Right renal cortex interstitium (tissue), 3 donors: ENCODE measurements around the gene ZNF512B. TPM values are rescaled to one million over a fixed set of nuclear protein-coding genes. Genes with fewer than 3 reads are reported as not detected.
"Not testable (repeated sequence)": the region's sequence is repeated elsewhere in the genome, so short reads cannot be mapped to it uniquely, and the experiment has no call there.

Experiments used
- DNase-seq, 3 donors: peaks; one replicate each; pipeline ENCODE4 v3.0.0-alpha.2; 2013; ENCODE audit warnings: low read depth in 3 of 3, low spot score in 2 of 3
- polyA plus RNA-seq, 3 donors: library from polyadenylated mRNA; unstranded; fragments of 120-200 nt; gene quantifications; one replicate each; pipeline ENCODE4 v1.2.1, GENCODE V29; 2013; ENCODE audit not compliant: insufficient read length in 3 of 3

Gene ZNF512B
- polyA plus RNA-seq, 3 donors = 20.9 to 23.3 (median 21.8) TPM

DNA sequence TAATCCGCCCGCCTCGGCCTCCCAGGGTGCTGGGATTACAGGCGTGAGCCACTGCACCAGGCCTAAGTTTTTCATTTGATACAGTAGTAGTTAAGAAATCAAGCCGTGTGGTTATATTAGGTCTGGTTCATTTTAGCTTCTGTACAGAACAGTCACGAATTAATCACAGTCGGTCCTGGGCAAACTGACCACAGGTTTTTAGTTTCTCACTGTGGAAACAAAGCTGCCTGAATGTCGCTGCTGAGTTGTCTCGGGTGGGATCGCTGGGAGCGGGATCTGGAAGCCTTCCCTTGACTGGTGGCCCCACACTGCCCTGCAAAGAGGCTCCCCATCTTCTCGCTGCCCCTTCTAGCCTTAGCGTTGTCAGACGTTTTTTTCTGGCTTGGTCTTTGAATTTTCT lies 32.1 kb downstream of the ZNF512B start:
- DNase-seq = no peak

DNA sequence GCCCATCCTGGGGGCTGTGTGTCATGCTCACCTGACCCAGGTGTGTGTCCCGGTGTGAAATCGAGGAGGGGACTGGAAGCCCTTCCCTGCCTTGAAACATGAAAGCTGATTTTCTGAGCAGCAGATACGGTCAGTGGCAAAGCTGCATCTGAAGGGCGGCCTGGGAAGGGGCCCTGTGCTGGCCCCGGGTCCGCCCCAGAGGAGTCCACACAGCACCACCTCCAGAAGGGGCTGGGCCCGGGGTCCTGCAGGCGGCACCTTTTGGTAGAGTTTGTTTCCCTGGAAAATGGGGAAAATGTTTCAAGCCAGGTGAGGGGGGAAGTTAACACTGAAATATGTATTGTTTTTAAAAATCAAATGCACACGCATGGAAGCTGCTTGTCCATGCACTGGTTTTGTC lies 34.3 kb downstream of the ZNF512B start:
- no peak for DNase-seq

DNA sequence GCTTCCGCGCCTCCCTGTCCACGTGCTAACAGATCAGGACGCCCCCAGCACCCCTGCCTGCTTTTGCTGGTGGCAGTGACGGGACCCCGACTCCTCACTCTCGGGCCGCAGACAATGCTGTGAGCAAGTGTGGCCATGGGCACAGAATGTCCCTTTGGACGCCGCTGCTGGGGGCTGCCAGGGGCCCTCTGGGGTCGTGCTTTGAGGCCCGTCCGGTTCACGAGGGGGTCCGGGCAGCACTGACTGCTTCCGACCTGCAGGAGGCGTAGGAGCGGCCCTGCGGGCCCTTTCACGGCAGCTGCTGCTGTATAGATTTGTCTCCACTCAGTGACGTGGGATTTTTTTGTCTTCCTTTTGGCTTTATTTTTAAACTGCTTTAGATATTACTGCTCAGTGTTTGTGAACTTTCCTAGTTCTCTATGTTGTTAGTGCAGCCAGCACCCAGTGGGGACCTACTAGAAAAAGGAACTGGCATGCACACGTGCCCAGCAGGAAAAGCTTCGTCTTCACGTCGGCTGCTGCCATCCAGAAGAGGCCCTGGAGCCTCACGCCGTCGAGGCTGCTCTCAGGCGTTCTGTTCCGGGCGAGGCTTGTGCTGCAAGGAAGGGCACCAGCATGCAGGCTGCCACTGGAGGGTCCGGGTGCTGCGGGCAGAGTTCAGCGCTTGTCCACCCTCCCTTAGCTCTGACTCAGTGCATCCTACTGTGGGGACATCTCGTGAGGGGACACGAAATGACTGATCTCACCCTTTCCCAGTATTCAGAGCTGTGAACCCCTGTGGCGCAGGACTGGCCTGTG lies 35.3 kb downstream of the ZNF512B start:
- DNase-seq = no peak

DNA sequence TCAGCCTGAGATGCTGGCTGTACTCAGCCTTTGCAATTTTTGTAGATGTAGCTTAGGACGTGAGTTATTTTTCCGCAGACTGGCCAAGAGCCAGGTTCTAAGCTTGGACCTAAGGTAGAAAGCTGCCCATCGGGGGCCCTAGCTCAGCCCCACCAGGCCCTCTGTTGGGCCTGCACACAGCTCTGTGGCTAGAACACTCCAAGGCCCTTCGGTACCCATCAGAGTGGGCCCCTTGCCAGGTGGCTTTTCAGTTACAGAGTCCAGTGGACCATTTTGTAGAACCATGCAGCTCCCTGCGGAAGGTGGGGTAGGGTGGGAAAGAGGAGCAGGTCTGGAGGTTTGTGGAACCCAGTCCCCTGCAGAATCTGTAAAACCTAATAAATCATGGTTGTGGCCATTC lies 36.1 kb downstream of the ZNF512B start:
- no peak for DNase-seq

DNA sequence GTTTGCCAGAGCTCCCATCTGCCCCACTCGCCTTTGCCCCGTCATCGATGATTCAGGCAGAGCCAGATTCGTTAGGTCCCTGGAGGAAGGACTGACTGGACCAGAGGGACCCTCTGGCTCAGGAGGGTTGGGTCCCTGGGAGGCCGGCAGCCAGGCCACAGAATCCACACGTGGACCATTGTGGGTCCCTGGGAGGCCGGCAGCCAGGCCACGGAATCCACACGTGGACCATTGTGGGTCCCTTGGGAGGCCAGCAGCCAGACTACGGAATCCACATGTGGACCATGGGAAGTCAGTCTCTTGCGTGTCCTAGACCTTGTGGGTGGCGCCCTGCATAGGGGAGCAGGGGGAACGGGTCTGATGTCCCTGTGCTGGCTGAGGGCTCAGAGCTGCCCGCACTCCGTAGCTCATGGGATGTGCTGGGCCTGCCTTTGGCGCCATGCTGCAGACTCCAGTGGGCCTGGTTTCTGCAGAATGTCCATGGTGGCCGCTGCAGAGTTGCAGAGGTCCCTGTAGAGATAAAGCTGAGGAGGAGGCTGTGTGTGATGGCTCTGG lies 37.0 kb downstream of the ZNF512B start:
- no peak for DNase-seq

DNA sequence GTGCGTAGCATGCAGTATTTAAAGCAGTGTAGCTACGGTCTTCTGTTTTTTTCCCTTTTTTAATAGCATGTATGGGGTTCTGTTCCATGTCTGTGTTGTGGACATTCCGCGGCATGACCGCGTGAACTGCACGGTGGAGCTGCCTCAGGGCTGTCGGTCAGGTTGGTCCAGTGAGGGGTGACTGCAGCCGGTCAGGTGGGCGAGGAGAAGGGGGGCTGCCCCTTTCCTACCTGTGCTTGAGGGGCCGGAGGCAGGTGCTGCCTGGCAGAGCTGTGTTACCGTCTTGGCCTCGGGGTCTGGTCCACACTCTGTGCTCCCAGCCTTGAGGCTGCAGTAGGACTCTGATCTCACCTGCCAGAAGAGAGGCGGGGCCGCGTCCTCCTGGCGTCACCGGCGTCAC lies 38.0 kb downstream of the ZNF512B start:
- DNase-seq = no peak

DNA sequence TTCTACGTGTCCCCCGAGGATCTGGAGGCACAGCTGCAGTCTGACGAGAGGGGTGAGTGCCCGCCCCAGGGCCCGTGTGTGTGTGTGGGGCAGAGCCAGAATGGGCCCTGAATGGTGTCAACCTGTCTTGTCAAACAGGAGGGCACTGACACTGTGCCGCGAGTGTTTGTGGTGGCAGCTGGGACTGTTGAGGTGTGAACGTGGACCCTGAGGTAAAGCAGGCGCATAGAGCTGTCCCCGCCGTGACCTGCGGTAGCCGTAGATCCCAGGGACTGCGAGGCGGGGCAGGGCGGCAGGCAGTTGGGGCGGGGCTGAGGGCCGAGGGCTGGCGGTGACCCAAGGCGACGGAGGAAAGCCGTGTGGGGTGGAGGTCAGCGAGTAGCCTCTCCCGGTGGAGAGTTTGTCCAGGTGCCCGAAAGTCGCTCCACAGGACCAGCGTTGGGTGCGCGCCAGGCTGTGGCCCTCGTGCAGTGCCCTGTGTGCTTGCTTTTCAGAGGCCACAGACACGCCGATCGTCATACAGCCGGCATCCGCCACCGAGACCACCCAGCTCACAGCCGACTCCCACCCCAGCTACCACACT lies 38.7 kb downstream of the ZNF512B start:
- no peak for DNase-seq

DNA sequence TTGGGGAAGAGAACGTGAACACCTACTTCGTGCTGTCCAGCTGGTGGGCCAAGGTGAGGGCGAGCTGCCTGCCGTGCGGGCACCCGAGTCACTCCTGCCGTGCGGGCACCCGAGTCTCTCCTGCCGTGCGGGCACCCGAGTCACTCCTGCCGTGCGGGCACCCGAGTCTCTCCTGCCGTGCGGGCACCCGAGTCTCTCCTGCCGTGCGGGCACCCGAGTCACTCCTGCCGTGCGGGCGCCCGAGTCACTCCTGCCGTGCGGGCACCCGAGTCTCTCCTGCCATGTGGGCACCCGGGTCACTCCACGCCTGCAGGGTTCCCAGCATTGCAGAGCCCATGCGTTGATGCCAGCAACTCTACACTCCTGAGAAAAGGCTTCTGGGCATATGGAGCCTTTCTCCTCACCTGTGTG lies 40.3 kb downstream of the ZNF512B start:
- DNase-seq = not testable (repeated sequence)

DNA sequence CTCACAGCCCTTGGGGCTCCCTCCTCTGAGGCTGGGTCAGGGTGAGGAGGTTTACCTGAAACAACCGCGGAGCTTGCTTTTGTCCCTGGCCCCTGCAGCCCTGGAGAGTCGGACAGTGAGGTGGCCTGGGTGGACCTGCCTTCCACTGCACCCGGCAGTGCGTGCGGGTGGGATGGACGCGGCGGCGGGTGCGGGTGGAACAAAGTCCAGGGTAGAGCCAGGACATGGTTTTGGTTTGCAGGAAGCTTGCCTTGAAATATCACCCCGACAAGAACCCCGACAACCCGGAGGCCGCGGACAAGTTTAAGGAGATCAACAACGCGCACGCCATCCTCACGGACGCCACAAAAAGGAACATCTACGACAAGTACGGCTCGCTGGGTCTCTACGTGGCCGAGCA lies 40.7 kb downstream of the ZNF512B start:
- DNase-seq = no peak

DNA sequence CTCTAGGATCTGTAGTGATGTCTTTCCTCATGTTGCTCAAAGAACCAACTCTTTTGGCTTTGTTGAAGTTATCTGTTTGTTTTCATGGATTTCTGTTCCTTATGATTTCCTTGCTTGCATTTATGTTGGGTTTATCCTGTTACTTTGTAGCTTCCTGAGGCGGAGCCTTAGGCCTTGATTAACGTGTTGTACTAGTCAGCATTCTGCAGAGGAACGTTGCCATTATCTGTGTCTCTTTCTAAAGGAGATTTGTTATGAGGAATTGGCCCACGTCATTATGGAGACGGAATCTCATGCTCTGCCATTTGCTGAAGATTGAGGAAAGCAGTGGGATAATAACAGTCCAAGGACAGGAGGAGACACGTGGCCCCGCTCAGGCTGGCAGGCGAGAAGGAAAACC lies 43.4 kb downstream of the ZNF512B start:
- no peak for DNase-seq

DNA sequence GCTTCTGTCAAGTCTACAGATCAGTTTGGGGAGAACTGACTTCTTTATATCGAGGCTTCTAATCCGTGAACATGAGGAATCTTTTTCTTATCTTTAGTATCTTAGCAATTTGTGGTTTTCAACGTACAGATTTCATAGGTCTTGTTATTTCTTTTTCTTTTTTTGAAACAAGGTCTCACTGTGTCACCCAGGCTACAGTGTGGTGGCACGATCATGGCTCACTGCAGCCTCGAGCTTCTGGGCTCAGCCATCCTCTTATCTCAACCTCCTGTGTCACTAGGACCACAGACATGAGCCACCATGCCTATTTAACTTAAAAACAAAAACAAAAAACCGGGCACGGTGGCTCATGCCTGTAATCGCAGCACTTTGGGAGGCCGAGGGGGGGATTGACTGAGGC lies 45.5 kb downstream of the ZNF512B start:
- DNase-seq = no peak

DNA sequence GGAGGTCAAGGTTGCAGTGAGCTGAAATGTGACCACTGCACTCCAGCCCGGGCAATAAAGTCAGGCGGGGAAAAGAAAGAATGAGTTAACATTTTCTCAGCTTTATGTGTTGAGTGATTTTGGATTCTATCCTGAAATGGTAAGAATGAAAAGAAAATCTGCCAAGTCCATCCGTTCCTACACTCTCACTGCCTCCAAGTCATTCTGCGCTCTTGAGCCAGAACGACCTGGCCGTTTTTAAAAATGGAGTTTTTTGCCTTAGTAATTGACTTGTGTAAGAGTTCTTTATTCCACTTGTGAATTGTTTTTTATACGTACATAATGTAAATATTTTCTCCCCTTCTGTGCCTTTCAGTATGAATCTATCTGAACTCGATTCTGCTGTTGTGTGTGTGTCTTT lies 46.1 kb downstream of the ZNF512B start:
- DNase-seq = no peak

DNA sequence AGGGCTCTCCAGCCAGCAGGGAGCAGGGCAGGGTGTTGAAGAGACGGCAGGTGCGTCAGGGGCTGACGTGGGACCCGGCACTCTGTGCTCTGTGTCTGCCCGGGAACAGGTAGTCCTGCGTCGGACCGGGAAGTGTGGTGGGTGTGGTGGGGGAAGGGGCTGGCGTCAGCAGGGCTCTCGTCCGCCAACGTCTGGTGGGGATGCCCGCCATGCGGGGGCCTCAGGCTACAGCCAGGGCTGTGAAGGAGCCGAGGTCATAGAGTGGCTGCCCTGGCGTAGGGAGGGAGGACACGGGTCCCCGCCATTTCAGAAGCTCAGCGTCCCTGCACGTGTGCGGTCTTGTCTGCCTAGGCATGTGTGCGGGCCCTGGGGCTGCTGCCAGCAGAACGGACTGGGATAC lies 49.5 kb downstream of the ZNF512B start:
- DNase-seq = no peak

DNA sequence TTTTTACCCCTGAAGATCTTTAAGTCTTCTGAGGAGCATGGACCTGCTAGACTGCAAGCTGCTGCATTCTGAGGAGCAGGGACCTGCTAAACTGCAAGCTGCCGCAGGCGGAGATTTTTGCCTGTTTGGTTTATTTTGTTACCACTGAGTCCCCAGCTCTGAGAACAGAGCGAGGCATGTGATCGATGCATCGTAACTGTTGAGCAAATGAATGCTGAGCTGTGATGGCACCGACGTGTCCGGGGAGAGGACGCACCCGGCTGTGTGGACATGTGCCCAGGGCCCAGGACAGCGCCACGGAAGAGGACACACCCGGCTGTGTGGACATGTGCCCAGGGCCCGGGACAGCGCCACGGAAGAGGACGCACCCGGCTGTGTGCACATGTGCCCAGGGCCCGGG lies 50.6 kb downstream of the ZNF512B start:
- no peak for DNase-seq

DNA sequence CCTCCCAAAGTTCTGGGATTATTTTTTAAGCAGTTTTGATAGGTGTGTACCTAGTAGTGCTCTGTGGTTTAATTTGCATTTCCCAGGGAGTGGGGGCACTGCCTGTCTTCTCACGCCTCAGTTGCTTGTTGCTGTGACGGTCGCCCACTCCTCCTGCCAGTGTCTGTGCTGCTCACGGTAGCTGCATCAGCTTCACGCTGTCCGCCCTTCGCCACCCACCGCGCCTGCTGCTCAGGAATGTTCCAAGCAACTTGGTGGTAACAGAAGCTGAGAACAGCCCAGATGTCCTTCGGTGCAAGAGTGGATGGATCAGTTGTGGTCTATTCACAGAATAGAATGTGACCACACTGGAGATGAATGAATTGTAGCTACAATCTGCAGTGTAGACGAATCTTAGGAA lies 51.9 kb downstream of the ZNF512B start:
- no peak for DNase-seq

DNA sequence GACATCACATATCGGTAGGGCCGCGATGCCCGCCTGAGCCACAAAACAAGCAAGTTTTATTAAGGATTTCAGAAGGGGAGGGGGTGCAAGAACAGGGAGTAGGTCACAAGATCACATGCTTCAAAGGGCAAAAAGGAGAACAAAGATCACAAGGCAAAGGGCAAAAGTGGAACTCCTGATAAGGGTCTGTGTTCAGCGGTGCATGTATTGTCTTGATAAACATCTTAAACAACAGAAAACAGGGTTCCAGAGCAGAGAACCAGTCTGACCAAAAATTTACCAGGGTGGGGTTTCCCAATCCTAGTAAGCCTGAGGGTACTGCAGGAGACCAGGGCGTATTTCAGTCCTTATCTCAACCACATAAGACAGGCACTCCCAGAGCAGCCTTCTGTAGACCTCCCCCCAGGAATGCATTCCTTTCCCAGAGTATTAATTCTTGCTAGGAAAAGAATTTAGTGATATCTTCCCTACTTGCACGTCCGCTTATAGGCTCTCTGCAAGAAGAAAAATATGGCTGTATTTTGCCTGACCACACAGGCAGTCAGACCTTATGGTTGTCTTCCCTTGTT lies 53.3 kb downstream of the ZNF512B start:
- DNase-seq = not testable (repeated sequence)

DNA sequence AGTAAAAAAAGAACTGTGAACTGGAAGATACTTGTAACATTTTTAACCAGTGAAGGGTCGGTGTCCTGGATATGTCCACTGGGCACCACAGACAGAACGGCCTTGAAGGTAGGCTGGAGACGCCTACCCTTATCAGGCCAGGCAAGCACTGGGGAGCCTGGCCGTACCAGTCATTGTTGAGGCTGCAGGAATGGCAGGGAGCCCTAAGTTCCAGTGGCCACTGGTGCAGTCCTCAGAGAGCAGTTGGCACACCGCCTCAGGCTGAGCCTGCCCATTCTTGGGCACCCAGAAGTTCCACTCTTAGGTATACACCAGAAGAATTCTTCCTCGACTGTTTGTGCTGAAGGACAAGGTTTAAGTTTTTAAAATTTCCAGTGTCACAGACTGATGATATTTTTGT lies 54.3 kb downstream of the ZNF512B start:
- DNase-seq = no peak

DNA sequence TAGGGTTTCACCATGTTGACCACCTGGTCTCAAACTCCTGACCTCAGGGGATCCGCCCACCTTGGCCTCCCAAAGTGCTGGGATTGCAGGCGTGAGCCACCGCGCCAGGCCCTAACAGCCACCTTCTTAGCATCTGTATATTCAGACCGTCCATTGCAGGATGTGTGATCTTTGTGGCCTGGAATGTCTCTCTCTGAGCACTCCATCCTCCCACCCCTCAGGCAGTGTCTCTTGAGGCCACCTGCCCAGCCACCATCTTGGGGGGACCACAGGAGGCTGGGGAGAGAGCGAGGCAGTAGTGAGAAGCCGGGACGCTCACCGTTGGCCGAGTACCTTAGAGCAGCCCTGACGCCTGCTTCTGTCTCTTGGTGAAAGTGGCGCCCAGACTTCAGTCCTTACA lies 56.0 kb downstream of the ZNF512B start:
- no peak for DNase-seq

DNA sequence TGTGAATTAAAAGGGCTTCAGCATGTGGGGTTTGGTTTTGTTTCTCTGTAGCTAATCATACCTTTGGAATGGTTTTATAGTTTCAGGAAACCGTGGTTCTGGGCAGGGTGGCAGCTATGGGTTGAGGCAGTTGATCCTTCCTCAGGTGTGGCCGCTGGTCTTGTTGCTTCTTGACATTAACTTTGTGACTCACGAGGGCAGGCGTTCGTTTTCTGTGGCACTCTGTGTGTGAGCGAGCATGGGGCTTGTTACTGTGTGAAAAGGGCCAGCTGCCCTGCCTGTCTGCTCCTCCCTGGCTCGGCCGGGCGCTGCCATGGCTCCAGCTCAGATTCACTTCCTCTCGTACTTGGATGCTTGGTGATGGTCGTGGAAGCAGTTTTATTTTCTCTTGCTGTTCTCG lies 58.6 kb downstream of the ZNF512B start:
- no peak for DNase-seq

DNA sequence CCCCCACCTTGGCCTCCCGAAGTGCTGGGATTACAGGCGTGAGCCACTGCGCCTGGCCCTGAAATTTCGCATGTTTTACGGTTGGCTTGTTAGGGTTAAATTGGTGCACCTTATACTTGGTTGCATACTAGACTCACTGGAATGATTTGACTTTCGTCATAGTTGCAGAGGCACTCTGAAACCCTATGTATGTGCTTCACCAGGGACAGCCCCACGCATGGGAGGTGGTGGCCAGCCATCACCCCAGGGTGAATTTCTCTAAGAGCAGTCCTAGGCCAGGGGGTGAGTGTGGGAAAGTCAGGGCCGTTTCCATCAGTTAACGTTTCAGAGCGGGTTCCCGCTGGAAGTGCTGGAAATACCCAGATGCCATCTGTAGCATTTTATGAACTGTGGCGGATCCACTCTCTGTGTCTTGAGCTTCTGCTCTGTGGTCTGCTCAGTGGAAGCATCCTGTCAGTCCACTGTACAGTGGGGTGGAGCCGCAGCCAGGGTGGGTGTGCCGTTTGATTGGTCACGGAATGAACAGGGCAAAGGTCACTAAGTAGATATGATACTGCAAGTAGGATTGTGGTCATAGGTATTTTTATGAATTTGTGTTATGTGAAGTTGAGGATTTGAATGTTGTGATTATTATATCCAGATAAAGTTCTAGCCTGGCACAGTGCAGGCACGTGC lies 61.6 kb downstream of the ZNF512B start:
- no peak for DNase-seq
